Neutrophil (primary cell): ENCODE data around the gene GALK1.

Source experiments
- H3K27ac ChIP-seq: fragments of 200-600 bp; sonication (generic); 2 replicates; pipeline ENCODE4 v1.5.1; 2016; ENCODE audit warnings: mild to moderate bottlenecking, moderate library complexity
- H3K27me3 ChIP-seq: fragments of 200-600 bp; sonication (generic); 2 replicates; pipeline ENCODE4 v1.6.0; 2016; ENCODE audit warnings: mild to moderate bottlenecking
- H3K36me3 ChIP-seq: fragments of 200-600 bp; sonication (generic); 2 replicates; pipeline ENCODE4 v1.5.1; 2017
- H3K4me1 ChIP-seq, 2 experiments: fragments of 200-600 bp in 1 of 2; sonication (generic) in 1 of 2; 1 replicate in 1 of 2; 2 replicates in 1 of 2; pipeline versions ENCODE4 v1.5.1 to v1.6.1; 2013 to 2016; ENCODE audit warnings: low read depth in 1 of 2, low read length in 1 of 2, mild to moderate bottlenecking in 1 of 2, moderate library complexity in 1 of 2; ENCODE audit not compliant: control insufficient read depth in 1 of 2, insufficient read depth in 1 of 2
- H3K4me3 ChIP-seq, 2 experiments: fragments of 200-600 bp in 1 of 2; sonication (generic) in 1 of 2; 1 replicate in 1 of 2; 2 replicates in 1 of 2; pipeline ENCODE4 v1.5.1; 2013 to 2016; ENCODE audit warnings: low read depth in 1 of 2, low read length in 1 of 2, mild to moderate bottlenecking in 1 of 2, moderate library complexity in 1 of 2
- H3K9me3 ChIP-seq: fragments of 200-600 bp; sonication (generic); 2 replicates; pipeline ENCODE4 v1.5.1; 2016
- CTCF ChIP-seq: fragments of 200-600 bp; sonication (generic); IDR thresholded peaks from 2 replicates; pipeline ENCODE4 v1.5.1; 2016; ENCODE audit warnings: antibody characterized with exemption

Gene GALK1

GRCh38 chr17:75737133-75737962, 27.6 kb downstream of the GALK1 start:
- TF ChIP-seq CTCF = no peak
- peaks cover 32 to 38% of the 10 kb centered on the region in 2 experiments for H3K4me1 ChIP-seq
- peak overlapping the region in 1 of 2 experiments; percentile 32 for H3K4me3 ChIP-seq
- peak overlapping the region; percentile 96 for H3K27ac ChIP-seq
- H3K9me3 ChIP-seq = no peaks in the 10 kb centered on the region
- H3K27me3 ChIP-seq = no peaks in the 10 kb centered on the region
- H3K36me3 ChIP-seq = no peaks in the 10 kb centered on the region

- TF ChIP-seq CTCF = no peak
- no peaks in the 10 kb centered on the region for H3K27me3 ChIP-seq
- H3K4me3 ChIP-seq = no peak overlapping the region
- peaks cover 32 to 38% of the 10 kb centered on the region in 2 experiments for H3K4me1 ChIP-seq
- H3K9me3 ChIP-seq = no peaks in the 10 kb centered on the region
- H3K36me3 ChIP-seq = no peaks in the 10 kb centered on the region
- H3K27ac ChIP-seq = peak overlapping the region; percentile 96
Measured at GRCh38 chr17:75736173-75736835, 28.7 kb downstream of the GALK1 start.

GRCh38 chr17:75734674-75735294, 30.2 kb downstream of the GALK1 start:
- peak overlapping the region; percentile 55 for H3K27ac ChIP-seq
- H3K9me3 ChIP-seq = no peaks in the 10 kb centered on the region
- no peaks in the 10 kb centered on the region for H3K27me3 ChIP-seq
- H3K36me3 ChIP-seq = no peaks in the 10 kb centered on the region
- H3K4me3 ChIP-seq = no peak overlapping the region
- H3K4me1 ChIP-seq = peaks cover 32 to 38% of the 10 kb centered on the region in 2 experiments
- no peak for TF ChIP-seq CTCF

- TF ChIP-seq CTCF = no peak
- Histone ChIP-seq H3K4me3 (no peak overlapping the region), H3K36me3 (no peaks in the 10 kb centered on the region), H3K4me1 (peaks cover 21 to 29% of the 10 kb centered on the region in 2 experiments), H3K27me3 (no peaks in the 10 kb centered on the region), H3K27ac (no peak overlapping the region), H3K9me3 (no peaks in the 10 kb centered on the region)
Measured at GRCh38 chr17:75733471-75733870, 31.5 kb downstream of the GALK1 start.

- Histone ChIP-seq H3K27ac (no peak overlapping the region), H3K36me3 (no peaks in the 10 kb centered on the region), H3K9me3 (no peaks in the 10 kb centered on the region), H3K4me3 (no peak overlapping the region), H3K27me3 (no peaks in the 10 kb centered on the region), H3K4me1 (peaks cover 5 to 13% of the 10 kb centered on the region in 2 experiments)
- TF ChIP-seq CTCF = no peak
Measured at GRCh38 chr17:75731716-75732498, 33.1 kb downstream of the GALK1 start.
